Cardiac fibroblast (primary cell): ENCODE results near the gene CRIP1.

Source experiments
- DNase-seq, 2 donors: peaks; one replicate each; pipeline versions ENCODE4 v3.0.0 to v3.0.0-alpha.2; 2010; ENCODE audit warnings: low read depth in 2 of 2
- H3K4me3 ChIP-seq, 2 donors: replicated peaks in 1 of 2; 1 replicate in 1 of 2; 2 replicates in 1 of 2; pipeline ENCODE4 v1.5.1; 2011; ENCODE audit warnings: low read depth in 2 of 2, low read length in 2 of 2, mild to moderate bottlenecking in 2 of 2, moderate library complexity in 1 of 2
- TF ChIP-seq, protein P1 (sequence below): IDR thresholded peaks from one replicate; pipeline ENCODE4 v1.5.1; 2011; ENCODE audit warnings: low read depth, mild to moderate bottlenecking, low read length, inconsistent platforms

Gene CRIP1

DNA sequence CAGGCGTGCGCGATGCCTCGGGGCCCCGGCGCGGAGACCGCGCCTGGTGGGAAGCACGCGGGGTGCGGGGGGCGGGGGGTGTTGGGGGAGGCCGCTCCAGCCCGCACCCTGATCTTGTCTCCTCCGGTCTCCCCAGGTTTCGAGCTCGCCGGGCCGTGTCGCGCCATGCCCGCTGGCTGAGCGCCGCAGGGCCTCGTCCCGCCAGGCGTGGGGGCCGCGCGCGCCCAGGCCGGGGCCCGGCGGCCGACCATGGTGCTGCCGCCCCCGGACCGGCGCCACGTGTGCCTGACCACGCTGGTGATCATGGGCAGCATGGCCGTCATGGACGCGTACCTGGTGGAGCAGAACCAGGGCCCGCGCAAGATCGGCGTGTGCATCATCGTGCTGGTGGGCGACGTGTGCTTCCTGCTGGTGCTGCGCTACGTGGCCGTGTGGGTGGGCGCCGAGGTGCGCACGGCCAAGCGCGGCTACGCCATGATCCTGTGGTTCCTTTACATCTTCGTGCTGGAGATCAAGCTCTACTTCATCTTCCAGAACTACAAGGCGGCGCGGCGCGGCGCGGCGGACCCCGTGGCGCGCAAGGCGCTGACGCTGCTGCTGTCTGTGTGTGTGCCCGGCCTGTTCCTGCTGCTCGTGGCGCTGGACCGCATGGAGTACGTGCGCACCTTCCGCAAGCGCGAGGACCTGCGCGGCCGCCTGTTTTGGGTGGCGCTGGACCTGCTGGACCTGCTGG, 42.1 kb downstream of the CRIP1 start:
- no peak overlapping the region for H3K4me3 ChIP-seq
- TF ChIP-seq, protein P1, sequence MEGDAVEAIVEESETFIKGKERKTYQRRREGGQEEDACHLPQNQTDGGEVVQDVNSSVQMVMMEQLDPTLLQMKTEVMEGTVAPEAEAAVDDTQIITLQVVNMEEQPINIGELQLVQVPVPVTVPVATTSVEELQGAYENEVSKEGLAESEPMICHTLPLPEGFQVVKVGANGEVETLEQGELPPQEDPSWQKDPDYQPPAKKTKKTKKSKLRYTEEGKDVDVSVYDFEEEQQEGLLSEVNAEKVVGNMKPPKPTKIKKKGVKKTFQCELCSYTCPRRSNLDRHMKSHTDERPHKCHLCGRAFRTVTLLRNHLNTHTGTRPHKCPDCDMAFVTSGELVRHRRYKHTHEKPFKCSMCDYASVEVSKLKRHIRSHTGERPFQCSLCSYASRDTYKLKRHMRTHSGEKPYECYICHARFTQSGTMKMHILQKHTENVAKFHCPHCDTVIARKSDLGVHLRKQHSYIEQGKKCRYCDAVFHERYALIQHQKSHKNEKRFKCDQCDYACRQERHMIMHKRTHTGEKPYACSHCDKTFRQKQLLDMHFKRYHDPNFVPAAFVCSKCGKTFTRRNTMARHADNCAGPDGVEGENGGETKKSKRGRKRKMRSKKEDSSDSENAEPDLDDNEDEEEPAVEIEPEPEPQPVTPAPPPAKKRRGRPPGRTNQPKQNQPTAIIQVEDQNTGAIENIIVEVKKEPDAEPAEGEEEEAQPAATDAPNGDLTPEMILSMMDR = no peak
- DNase-seq = peak in 1 of 2 donors; percentile 6

DNA sequence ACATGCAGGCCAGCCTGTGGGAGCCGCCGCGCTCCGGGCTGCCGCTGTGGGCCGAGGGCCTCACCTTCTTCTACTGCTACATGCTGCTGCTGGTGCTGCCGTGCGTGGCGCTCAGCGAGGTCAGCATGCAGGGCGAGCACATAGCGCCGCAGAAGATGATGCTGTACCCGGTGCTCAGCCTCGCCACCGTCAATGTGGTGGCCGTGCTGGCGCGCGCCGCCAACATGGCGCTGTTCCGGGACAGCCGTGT, 42.6 kb downstream of the CRIP1 start:
- TF ChIP-seq, protein P1 = no peak
- DNase-seq = no peak
- H3K4me3 ChIP-seq = no peak overlapping the region

DNA sequence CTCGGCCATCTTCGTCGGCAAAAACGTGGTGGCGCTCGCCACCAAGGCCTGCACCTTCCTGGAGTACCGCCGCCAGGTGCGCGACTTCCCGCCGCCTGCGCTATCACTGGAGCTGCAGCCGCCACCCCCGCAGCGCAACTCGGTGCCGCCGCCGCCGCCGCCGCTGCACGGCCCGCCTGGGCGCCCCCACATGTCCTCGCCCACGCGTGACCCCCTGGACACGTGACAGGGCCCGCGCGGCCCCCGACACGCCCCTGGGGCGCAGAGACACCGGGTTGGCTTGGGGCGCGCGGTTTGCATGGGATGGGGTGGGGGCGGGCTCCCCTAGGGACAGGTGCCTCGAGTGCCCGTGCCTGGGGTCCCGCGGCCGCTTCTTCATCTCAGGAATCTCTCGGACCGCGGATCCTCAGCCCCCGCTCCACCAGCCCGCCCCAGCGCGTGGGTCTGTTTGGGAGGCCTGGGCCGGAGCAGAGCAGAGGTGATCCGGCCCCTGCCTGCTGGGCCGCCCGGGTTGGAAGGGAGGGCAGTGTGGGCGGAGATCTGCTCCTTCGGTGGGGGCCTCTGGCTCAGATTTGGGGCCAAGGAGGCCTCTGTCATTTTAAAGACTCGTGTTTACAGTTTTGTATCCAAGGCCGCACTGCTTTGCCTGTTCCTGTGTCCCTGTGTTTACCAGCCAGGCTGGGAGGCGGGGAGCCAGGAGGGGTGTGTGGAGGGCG, 43.0 kb downstream of the CRIP1 start:
- TF ChIP-seq, protein P1 = no peak
- H3K4me3 ChIP-seq = no peak overlapping the region
- DNase-seq = no peak

DNA sequence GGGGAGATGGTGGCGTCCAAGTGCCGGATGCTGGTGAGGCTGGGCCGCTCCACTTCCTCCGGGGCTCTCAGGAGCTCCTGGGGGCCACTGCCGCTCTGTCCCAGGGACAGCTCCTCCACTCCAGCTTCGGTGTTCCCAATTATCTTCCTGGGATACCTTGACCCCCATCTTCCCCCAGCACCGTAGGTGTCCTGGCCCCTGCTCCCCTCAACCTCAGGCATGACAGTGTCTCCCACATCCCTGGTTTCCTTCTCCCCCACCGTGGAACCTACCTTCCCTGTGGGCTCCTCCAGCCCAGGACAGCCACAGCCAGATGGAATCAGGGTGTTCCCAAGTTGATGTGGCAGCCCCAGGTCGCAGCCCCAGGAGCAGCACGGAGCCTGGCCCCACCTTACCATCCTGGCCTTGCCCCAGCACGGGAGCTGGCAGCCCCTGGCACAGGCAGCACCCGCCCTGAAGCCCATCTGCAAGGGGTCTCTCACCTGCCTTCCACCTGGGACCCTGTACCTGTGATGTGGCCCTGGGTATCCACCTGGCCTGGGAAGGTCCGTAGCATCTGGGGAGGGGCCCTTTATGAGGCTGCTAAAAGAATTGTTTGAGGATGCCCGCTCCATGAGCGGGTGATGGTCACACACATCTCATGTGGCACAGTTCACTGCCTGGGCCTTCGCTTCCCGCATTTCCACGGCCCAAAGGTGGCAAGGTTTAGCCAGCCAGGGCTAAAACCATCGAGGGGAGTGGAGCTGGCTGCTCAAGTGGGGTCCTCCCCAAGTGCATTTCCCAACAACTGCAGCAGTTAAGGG, 43.8 kb downstream of the CRIP1 start:
- TF ChIP-seq, protein P1 = no peak

DNA sequence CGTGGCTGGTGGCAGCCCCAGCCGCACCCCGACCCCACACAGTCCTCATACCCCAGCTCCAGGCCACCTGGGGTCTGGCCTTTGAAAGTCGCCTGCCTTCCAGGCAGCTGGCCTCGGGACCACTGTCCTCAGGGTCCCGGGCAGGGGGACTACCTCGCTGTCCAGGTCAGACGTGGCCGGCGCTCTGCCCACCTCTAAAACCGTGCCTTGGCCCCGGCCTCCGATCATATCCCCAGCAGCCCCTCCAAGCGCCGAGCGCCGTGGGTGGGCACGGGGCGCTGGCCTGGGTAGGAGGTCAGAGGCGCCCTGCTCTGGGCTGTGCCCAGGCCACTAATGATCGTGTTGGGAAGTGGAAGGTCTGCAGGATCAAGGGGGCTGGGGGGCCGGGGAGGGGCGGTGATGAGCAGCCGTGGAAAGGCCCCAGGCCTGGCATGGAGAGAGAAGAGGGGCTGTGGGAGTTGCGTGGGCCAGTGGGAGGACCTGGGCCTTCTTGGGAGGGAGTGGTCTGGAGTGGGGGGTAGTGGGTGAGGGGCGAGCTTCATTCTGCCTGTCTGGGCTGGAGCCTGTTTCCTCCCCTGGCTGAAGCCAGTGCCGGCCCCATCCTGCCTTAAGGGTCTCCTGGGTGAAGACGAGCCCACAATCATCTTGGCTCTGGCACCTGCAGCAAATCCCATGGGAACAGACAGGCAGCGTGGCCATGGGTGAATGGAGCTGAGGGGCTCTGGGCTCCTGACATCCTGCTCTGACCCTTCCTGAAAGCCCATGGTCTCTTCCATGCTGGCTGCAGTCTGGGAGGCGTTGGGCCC, 44.6 kb downstream of the CRIP1 start:
- H3K4me3 ChIP-seq = no peak overlapping the region
- TF ChIP-seq, protein P1 = no peak
- DNase-seq = no peak

More for the DNA sequence above, 43.8 kb downstream of the CRIP1 start:
- no peak for DNase-seq
- H3K4me3 ChIP-seq = no peak overlapping the region

DNA sequence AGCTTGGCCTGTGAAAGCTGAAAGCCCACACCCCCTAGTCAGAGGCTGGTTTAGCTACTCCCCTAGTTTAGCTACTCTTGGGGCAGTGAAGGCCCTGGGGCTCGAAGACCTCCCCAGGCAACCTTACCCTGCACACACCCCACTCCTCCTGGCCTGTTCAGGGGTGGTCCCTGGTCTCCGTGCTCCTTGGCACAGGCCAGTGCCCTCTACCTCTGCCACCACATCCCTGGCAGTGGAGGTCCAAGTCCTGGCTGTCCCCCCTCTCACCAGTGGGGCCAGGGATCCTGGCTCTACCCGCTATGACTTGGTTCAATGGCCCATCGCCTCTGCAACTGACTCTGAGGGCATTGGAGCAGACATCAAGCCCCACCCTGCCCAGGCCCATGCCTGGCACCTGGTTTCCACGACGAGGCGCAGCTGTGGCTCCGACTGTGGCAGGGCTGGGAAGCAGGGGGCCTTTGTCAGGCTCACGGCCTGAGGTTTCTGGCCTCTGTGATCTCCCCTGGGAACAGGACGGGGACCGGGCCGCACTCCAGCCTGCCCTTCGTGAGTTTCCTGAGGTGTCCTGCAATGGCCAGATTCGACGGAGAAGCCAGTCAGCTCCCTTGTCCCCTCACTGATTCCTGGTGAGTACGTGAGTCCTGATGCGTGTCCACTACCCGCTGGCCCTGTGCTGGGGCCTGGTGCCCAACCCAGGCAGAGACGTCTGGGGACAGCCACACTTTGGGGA, 45.4 kb downstream of the CRIP1 start:
- TF ChIP-seq, protein P1 = no peak
- DNase-seq = no peak

More for the DNA sequence above, 45.4 kb downstream of the CRIP1 start:
- H3K4me3 ChIP-seq = no peak overlapping the region
